ENCODE data around the gene ARHGEF28.

ARHGEF28 gene

GRCh38 chr5:73654819-73655318, 28.9 kb downstream of the ARHGEF28 start:
- no peak for DNase-seq

- DNase-seq, result no peak
These were observed 29.6 kb downstream of the ARHGEF28 start for GRCh38 chr5:73655521-73656160.

DNA sequence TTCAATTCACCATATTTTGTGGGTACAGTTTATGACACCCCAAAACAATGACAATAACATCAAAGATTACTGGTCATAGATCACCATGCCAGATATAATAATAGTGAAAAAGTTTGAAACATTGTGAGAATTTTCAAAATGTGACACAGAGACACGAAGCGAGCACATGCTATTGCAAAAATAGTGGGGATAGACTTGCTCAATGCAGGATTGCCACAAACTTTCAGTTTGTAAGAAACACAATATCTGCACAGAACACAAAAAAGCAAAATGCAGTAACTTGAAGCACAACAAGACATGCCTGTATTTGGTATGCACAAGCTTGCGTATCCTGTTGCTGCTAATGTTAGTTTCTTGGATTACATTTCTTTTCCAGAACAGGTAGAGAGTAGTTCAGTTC, 35.8 kb downstream of the ARHGEF28 start:
- DNase-seq, result no peak

- DNase-seq, result no peak
These were observed 37.3 kb downstream of the ARHGEF28 start for GRCh38 chr5:73663161-73663859.

- no peak for DNase-seq
These were observed 37.9 kb downstream of the ARHGEF28 start for GRCh38 chr5:73663860-73664240.

- DNase-seq, result no peak
These were observed 38.8 kb downstream of the ARHGEF28 start for GRCh38 chr5:73664796-73665195.

DNA sequence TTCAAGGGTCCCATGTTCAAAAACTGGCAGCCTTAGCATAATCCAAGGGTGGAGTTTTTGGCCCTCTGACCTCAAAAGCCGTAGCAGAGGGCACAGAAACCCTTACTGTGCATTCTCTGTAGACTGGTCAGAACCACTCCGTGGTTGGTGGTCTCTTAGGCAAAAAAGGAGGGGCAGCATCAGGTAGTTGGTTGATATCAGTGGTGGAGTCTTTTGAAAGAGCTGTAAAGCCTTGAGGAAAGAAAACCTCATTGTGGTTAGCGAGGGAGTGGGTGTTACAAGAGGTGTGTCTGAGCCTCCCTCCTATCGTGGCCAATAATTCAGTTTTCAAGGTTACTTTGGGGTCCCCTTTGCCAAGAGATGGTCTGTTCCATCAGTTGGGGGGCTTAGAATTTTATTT, 40.9 kb downstream of the ARHGEF28 start:
- DNase-seq, result no peak

GRCh38 chr5:73668017-73668416, 42.0 kb downstream of the ARHGEF28 start:
- no peak for DNase-seq

DNA sequence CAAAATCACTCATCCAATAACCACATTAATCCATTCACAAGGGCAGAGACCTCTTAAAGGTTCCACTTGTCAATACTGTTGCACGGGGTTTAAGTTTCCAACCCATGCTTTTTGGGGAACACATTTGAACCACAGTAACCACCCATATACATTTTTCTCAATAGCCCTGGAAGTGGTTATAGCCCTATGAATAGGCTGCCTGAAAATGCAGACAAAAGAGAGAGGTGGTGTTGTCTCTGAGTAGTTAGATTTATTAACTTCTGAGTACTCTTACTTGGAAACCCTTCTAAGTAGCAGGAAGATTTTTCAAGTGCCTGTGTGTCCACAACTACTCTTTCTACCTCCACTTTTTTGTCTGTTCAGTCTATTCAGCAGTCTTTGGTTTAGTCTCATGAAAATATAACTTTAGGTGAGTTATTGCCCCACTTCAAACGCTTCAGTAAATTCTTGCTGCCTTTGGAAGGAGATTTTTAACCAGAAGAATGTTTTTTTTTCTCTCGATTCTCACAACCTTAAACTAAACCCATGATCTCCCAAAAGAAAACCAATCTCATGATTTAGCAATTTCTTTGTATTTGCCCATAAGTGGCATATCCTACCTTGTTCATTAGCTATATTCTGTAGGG, 42.6 kb downstream of the ARHGEF28 start:
- DNase-seq, result no peak

GRCh38 chr5:73670731-73671130, 44.7 kb downstream of the ARHGEF28 start:
- DNase-seq, result no peak

DNA sequence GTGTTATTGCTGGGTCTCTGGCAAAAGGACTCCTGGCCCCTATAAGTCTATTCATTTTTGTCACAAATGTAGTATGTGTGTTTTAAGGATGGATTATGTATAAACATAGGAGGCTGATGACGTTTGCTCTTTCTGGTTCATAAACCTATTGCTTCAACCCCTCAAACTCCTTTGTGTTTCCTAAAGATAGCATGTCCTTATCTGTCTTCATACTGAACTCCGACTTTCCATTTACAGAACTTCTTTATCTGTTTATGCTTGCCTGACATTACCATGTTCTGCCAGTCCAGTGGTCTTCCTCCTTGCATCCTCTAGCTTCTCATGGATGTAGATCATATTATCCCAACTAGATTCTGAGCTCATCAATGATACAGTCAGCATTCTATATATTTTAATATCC, 46.1 kb downstream of the ARHGEF28 start:
- DNase-seq, result no peak

DNA sequence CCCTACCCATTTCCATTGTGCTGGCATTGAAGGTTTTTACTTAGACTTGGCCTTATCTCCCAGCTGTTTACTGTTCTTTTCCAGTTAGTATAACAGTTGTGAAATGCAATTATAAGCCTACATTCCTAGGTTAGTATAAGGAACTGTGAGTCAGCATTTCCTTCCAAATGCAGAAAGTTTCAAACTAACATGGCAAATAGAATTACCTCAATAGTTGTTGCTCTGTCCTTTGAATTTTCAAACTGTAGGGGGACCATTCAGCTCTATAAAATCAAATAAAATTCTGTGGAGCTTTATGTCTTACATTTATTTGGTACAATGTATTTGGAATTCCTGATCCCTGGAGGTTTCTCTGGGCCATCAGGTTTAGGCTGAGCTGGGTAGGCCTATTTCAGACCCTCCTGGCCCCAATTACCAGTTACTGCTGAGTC, 47.2 kb downstream of the ARHGEF28 start:
- no peak for DNase-seq

- DNase-seq, result no peak
These were observed 48.6 kb downstream of the ARHGEF28 start for GRCh38 chr5:73674669-73675004.

GRCh38 chr5:73678322-73678740, 52.3 kb downstream of the ARHGEF28 start:
- no peak for DNase-seq

GRCh38 chr5:73678807-73679206, 52.8 kb downstream of the ARHGEF28 start:
- no peak for DNase-seq

- DNase-seq, result no peak
These were observed 56.2 kb downstream of the ARHGEF28 start for GRCh38 chr5:73682176-73682575.

DNA sequence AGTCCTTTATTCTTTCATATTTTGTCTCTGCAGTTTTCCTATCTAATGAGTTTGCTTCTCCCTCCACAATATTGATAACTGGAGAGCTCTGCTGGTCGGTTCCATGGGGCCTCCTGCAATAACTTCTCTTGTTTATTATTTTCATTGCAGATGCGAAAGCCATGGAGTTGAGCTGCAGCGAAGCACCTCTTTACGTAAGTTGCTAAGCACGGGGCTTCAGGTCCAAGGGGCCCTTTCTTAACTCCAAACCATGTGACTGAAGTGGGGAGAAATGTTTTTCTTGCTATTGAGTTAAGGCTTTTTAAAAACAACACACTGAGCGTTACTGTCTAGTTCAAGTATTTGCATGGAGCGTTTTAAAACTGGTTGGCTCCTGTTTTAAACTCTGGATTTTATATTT, 58.7 kb downstream of the ARHGEF28 start:
- no peak for DNase-seq

DNA sequence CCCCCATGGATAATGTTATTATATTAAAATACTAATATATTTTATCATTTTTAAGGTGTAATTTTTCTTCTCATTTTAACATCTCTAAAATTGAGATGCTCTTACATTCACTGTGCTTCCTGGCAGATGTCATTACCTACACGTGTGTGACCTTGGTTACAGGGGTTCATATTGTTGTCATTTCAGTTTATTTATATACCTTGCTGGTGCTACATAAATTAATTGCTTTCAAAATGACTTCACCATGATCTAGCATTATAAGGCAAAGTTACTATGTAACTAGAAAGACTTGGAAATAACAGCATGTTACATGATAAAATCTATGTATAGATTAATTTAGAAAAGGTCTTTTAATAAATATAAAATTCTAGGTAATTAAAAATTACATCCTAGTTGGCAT, 60.9 kb downstream of the ARHGEF28 start:
- DNase-seq, result no peak

- no peak for DNase-seq
These were observed 61.4 kb downstream of the ARHGEF28 start for GRCh38 chr5:73687357-73687756.

DNA sequence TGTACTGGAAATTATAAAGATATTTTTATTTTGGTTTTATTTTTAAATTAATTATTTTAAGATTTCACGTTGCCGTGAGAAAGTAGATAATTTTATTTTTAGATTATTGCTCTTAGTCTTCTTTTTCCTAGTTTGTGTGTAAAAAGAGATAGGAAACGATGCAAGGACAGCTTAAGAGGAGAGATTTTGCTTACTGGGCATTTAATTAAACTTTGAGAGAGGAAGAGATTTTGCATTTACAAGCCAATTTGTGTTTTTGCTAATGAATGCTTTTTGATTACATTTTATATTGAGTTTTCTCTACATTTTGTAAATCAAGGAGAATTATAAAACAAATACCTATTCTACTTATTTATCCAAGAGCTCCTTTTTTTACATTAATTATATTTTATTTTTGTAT, 64.0 kb downstream of the ARHGEF28 start:
- no peak for DNase-seq

DNA sequence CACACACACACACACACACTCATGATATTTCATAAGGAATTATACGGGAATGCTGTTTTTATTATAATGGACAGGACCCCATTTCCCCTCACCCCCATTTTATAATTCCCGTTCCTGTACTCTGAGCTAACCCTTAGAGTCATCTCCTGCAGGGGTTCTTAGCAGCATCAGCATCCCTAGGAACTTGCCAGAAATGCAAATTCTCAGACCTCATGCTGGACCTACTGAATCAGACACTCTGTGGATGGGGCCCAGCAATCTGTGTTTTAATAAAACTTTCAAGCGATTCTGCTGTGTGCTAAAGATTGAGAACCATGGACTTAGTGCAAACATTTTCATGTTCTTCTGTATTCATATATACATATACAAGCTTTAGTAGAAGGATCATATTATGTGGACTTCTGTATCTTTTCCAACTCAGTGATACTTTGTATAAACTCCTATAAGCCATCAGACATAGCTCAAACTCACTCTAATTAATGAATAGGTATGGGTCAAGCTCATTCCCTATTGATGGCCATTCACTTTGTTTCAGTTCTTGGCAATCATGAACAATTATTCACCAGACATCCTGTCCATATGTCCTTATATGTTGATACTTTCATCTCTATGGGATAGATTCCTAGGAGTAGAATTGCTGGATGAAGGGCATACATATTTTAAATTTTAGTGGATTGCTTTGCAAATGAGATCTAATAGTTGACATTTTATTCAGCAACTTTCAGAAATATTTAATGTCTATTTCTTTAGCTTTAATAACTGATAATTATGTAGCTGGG, 65.5 kb downstream of the ARHGEF28 start:
- DNase-seq, result no peak

DNA sequence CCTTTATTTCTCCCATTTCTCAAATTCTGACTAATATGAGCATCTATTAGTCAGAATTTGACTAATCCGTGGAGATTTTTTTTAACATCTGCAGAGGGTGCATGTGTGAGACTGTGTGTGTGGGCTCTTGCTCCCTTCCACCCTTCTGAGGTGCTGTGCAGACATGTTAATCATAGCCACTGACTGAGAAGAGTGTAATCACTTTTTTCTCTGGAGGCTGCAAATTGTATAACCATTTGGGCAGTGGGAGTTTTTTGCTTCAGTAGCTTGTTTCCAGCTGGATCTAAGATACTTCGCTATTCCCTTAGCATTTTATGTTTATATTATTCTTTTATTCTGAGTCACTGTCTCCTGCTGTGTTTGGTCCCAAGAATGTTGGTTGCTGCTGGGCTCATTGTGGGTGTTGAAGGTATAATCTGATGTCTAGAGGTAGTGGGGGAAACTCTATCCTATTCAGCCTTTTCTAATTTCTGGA, 66.2 kb downstream of the ARHGEF28 start:
- no peak for DNase-seq

- no peak for DNase-seq
These were observed 67.0 kb downstream of the ARHGEF28 start for GRCh38 chr5:73692981-73693380.

Measured in T1000 (cell line).